Adrenal gland (tissue), 12 donors: Measurements from ENCODE around the gene KHDC1L. TPM values are rescaled to one million over a fixed set of nuclear protein-coding genes. Genes with fewer than 3 reads are reported as not detected.
"Not testable (repeated sequence)": the region's sequence is repeated elsewhere in the genome, so short reads cannot be mapped to it uniquely, and the experiment has no call there.

ENCODE experiments used
- DNase-seq, 7 donors: peaks; one replicate each; pipeline ENCODE4 v3.0.0-alpha.2; 2019 to 2020
- H3K27ac ChIP-seq, 5 donors: fragments of 200-600 bp; sonication (generic) in 4 of 5; 1 replicate in 3 of 5; 2 replicates in 2 of 5; pipeline versions ENCODE4 v1.5.1 to v1.8.0; 2016 to 2020; ENCODE audit warnings: mild to moderate bottlenecking in 1 of 5
- H3K27me3 ChIP-seq: fragments of 200-600 bp; 2 replicates; pipeline ENCODE4 v1.8.0; 2021
- H3K36me3 ChIP-seq, 2 donors: fragments of 200-600 bp; replicated peaks in 1 of 2; 1 replicate in 1 of 2; 2 replicates in 1 of 2; pipeline versions ENCODE4 v1.5.1 to v1.8.0; 2018 to 2022
- H3K4me1 ChIP-seq, 2 donors: fragments of 200-600 bp; replicated peaks in 1 of 2; 1 replicate in 1 of 2; 2 replicates in 1 of 2; pipeline versions ENCODE4 v1.5.1 to v1.8.0; 2018 to 2021
- H3K4me3 ChIP-seq, 4 donors: fragments of 200-600 bp; sonication (generic) in 3 of 4; one replicate each; pipeline ENCODE4 v1.5.1; 2016 to 2018
- H3K9me3 ChIP-seq, 3 donors: fragments of 200-600 bp; sonication (generic) in 1 of 3; replicated peaks in 1 of 3; 1 replicate in 2 of 3; 2 replicates in 1 of 3; pipeline versions ENCODE4 v1.5.1 to v1.8.0; 2016 to 2021
- POLR2A ChIP-seq, 2 donors: fragments of 450-650 bp; IDR thresholded peaks; one replicate each; pipeline ENCODE4 v1.6.1; 2017; ENCODE audit warnings: antibody characterized with exemption in 2 of 2, mild to moderate bottlenecking in 2 of 2, moderate library complexity in 1 of 2
- WGBS, 4 donors: extraction: QIAGEN DNeasy Blood & Tissue Kit in 2 of 4; methylation state at CpG; one replicate each; pipeline versions ENCODE4 v1.1.5 to v1.1.7; 2013 to 2017; 5-methylcytosine and 5-hydroxymethylcytosine counted together
- intact Hi-C, 2 donors: fragments of 100-400 bp; cut with DNase I; formaldehyde crosslinking; loops; one replicate each; pipeline versions ENCODE4 v1.14.1 to v1.15.0; 2022 to 2023
- polyA plus RNA-seq, 3 donors: library from polyadenylated mRNA; stranded (reverse); fragments of 200-250 nt in 2 of 3; fragments of 350-450 nt in 1 of 3; fragmentation: Illumina TruSeq in 1 of 3; extraction: RNeasy Lipid Tissue Mini Kit (QIAGEN cat#74804) in 1 of 3; gene quantifications; one replicate each; pipeline ENCODE4 v1.2.3, GENCODE V29; 2013 to 2014
- total RNA-seq, 9 donors: library from RNA; depleted of rRNA in 4 of 9; stranded (reverse); fragments of >200 nt in 4 of 9; fragments of 120-200 nt in 1 of 9; fragmentation: NEBNext Ultra II Directional in 1 of 9; extraction: Animal tissue kit (Norgen Biotek cat#: 25700) in 1 of 9; gene quantifications; one replicate each; pipeline versions ENCODE4 v1.1.0 to v1.2.4, GENCODE V29; 2013 to 2023
- TF ChIP-seq, protein P1 (sequence below), 6 experiments: fragments of 450-650 bp in 4 of 6; fragments of 200-600 bp in 2 of 6; sonication (generic) in 1 of 6; IDR thresholded peaks; 1 replicate in 5 of 6; 2 replicates in 1 of 6; pipeline versions ENCODE4 v1.5.1 to v1.8.0; 2016 to 2021; ENCODE audit warnings: antibody characterized with exemption in 6 of 6, mild to moderate bottlenecking in 2 of 6, moderate library complexity in 1 of 6
- donor health status: healthy with polysubstance abuse.
- donor health status: Bipolar disorder and iron deficiency.
- donor health status: DM: yes; HTN: yes; CAD: no.
- donor health status: DM: no; HTN: no; CAD: no.
- donor health status: DM: no; HTN: no; CAD: no.
- donor health status: DM: yes; HTN: yes; CAD: no.

Gene KHDC1L
- total and polyA plus RNA-seq, 12 donors, result not detected

DNA sequence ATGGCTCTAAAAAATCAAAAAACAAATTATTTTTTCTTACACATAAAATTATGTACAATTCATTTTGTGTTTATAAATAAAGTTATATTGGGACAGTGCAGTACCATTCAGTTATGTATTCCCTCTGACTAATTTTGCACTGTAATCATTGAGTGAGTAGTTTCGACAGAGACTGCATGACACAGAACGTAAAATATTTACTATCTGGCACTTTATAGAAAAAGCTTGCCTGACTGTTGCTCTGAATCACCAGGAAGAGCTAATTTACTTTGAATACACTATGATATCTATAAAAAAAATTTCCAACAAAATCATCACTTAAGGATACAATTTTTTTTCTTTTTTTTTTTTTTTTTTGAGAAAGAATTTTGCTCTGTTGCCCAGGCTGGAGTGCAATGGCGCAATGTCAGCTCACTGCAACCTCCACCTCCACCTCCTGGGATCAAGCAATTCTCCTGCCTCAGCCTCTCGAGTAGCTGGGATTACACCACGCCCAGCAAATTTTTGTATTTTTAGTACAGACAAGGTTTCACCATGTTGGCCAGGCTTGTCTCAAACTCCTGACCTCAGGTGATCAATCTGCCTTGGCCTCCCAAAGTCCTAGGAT, 11.0 kb upstream of the KHDC1L start:
- Histone ChIP-seq H3K36me3 (no peaks in the 10 kb centered on the region), H3K4me3 (no peak overlapping the region), H3K27ac (no peak overlapping the region), H3K4me1 (no peaks in the 10 kb centered on the region), H3K27me3 (no peaks in the 10 kb centered on the region), H3K9me3 (no peaks in the 10 kb centered on the region)
- intact Hi-C loops, result no loop called here
- TF ChIP-seq POLR2A (IDR thresholded peaks at IDR 0.05), result no peak
- TF ChIP-seq, protein P1, sequence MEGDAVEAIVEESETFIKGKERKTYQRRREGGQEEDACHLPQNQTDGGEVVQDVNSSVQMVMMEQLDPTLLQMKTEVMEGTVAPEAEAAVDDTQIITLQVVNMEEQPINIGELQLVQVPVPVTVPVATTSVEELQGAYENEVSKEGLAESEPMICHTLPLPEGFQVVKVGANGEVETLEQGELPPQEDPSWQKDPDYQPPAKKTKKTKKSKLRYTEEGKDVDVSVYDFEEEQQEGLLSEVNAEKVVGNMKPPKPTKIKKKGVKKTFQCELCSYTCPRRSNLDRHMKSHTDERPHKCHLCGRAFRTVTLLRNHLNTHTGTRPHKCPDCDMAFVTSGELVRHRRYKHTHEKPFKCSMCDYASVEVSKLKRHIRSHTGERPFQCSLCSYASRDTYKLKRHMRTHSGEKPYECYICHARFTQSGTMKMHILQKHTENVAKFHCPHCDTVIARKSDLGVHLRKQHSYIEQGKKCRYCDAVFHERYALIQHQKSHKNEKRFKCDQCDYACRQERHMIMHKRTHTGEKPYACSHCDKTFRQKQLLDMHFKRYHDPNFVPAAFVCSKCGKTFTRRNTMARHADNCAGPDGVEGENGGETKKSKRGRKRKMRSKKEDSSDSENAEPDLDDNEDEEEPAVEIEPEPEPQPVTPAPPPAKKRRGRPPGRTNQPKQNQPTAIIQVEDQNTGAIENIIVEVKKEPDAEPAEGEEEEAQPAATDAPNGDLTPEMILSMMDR (IDR thresholded peaks at IDR 0.05), result no peak
- WGBS, 4 donors, result 75 to 86% (median 82%) methylated on average over 5 of the region's 5 CpGs
- DNase-seq, result no peak

DNA sequence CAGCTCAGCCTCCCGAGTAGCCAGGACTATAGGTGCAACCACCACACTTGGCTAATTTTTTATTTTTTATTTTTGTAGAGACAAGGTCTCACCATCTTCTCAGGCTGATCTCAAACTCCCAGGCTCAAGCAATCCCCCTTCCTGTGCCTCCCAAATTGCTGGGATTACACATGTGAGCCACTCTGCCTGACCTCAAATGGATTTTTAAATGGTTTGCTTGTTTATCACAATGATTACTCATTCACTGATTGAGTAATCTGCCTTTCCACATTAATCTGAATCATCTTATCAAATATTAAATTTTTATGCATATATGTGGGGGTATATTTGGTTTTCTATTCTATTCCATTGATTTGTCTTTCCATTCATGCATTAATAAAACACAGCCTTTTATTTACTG, 9.4 kb upstream of the KHDC1L start:
- H3K27ac ChIP-seq, result no peak overlapping the region
- H3K9me3 ChIP-seq, result no peaks in the 10 kb centered on the region
- TF ChIP-seq, protein P1 (IDR thresholded peaks at IDR 0.05), result no peak
- TF ChIP-seq POLR2A (IDR thresholded peaks at IDR 0.05), result no peak
- H3K4me1 ChIP-seq, result no peaks in the 10 kb centered on the region
- 71 to 100% (median 78%) methylated on average over 1 of the region's 1 CpG for WGBS, 4 donors
- H3K4me3 ChIP-seq, result no peak overlapping the region
- intact Hi-C loops, result no loop called here
- no peaks in the 10 kb centered on the region for H3K36me3 ChIP-seq
- no peaks in the 10 kb centered on the region for H3K27me3 ChIP-seq
- no peak for DNase-seq

DNA sequence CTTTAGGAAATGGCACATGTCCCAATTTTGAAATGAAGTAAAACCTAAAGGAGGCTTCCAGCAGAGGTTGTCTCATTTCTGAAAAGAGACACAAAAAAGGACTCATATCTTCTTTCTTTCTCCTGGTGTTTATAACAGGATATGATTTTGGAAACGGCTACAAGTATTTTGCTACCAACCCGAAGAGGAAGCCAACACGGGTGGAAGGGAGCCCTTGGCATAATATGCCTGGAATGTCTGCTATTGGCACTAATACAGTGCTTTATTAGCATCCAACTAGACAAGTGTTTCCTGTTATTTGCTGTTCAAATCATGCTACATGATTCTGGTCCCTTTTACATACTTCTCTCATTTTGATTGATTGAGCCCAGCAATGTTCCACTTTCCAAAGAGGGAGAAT, 8.7 kb upstream of the KHDC1L start:
- 48 to 64% (median 56%) methylated on average over 3 of the region's 3 CpGs for WGBS, 4 donors
- intact Hi-C loops, H3K9me3 ChIP-seq, H3K27me3 ChIP-seq, H3K27ac ChIP-seq, H3K4me3 ChIP-seq, H3K36me3 ChIP-seq, H3K4me1 ChIP-seq, DNase-seq: not testable (repeated sequence)

DNA sequence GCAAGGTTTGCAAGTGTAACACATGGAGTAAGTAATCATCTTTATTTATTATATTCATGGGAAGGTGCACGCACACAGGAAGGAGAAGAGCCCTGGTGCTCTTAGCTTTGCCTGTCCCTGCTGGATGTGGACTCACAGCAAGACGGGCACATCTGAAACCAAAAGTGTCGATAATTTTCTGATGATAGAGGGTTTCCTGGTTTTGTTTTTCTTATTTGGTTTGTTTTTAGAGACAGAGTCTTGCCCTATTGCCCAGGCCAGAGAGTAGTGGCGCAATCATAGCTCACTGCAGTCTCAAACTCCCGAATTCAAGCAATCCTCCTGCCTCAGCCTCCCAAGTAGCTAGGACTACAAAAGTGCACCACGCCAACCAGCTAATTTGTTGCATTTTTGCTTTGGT, 7.8 kb upstream of the KHDC1L start:
- no peak overlapping the region for H3K27ac ChIP-seq
- no peaks in the 10 kb centered on the region for H3K36me3 ChIP-seq
- TF ChIP-seq, protein P1 (IDR thresholded peaks at IDR 0.05), result no peak
- TF ChIP-seq POLR2A (IDR thresholded peaks at IDR 0.05), result no peak
- H3K4me3 ChIP-seq, result no peak overlapping the region
- intact Hi-C loops, result no loop called here
- no peaks in the 10 kb centered on the region for H3K9me3 ChIP-seq
- no peaks in the 10 kb centered on the region for H3K27me3 ChIP-seq
- H3K4me1 ChIP-seq, result no peaks in the 10 kb centered on the region
- DNase-seq, result no peak
- 81 to 85% (median 82%) methylated on average over 6 of the region's 6 CpGs for WGBS, 4 donors

GRCh38 chr6:73231986-73232391, 6.7 kb upstream of the KHDC1L start:
- no peak overlapping the region for H3K27ac ChIP-seq
- H3K4me1 ChIP-seq, result no peaks in the 10 kb centered on the region
- H3K9me3 ChIP-seq, result no peaks in the 10 kb centered on the region
- intact Hi-C loops, result no loop called here
- no peaks in the 10 kb centered on the region for H3K27me3 ChIP-seq
- no peak for DNase-seq
- H3K4me3 ChIP-seq, result no peak overlapping the region
- WGBS, 4 donors, result 30 to 57% (median 38%) methylated on average over 1 of the region's 1 CpG
- TF ChIP-seq, protein P1 (IDR thresholded peaks at IDR 0.05), result no peak
- no peak for TF ChIP-seq POLR2A (IDR thresholded peaks at IDR 0.05)
- H3K36me3 ChIP-seq, result no peaks in the 10 kb centered on the region
